Measurements from ENCODE around the gene PEX14.

PEX14 gene

DNA sequence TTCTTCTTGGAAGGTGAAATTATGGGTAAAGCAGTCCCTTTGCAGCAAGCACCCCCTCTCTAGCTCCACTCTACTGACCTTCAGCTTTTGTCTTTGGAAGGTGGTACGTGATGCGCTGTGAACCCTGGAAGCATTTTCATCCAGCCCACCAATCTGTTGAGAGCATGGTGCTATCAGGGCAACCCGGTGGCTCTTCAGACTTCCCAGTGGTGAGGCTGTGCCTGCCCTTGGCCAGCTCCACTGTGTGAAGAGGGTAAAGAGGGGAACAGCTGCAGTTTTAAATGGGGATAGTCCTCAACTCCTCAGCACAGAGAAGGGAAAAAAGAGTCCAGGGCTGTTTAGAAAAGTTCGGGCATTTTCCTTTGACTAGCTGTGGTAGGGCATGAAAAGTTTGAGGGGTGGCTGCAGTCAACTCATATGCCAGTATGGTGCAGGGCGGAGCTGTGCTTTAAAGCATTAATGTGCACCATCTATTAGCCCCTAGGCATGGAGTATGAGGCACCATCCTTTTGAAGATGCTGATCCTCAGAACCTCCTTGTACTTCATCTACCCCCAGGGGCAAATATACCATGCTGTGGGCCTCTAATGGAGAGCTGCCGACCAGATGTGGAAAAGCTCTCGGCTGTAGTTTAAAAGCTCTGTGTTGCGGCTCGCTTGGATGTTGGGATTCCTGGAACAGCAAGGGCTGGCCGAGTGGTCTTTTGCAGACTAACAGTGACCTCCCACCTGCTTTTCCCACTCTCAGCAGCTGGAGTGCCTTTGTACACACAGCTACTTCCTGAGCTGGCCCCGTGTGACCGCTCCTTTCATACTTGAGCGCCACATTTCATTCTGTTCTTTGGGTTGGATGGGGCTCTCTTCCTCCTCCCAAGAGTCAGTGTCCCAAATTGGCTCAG lies 123.0 kb downstream of the PEX14 start:
- DNase-seq = no peak

DNA sequence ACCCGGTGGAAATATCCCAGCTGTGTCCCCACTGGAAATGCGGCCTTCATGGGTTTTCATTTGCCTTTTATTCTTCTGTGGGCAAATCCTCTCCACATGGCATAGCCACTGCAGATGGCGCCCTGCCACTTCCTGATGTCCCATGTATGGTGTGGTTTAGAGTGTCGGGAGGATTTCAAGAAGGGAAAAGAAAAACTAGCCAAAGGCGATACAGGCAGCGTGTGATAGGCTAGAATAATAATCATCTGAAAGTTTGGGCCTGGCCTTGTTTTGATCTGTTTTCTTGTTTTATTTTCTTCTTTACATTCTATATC lies 123.6 kb downstream of the PEX14 start:
- peak; percentile 28 for DNase-seq

DNA sequence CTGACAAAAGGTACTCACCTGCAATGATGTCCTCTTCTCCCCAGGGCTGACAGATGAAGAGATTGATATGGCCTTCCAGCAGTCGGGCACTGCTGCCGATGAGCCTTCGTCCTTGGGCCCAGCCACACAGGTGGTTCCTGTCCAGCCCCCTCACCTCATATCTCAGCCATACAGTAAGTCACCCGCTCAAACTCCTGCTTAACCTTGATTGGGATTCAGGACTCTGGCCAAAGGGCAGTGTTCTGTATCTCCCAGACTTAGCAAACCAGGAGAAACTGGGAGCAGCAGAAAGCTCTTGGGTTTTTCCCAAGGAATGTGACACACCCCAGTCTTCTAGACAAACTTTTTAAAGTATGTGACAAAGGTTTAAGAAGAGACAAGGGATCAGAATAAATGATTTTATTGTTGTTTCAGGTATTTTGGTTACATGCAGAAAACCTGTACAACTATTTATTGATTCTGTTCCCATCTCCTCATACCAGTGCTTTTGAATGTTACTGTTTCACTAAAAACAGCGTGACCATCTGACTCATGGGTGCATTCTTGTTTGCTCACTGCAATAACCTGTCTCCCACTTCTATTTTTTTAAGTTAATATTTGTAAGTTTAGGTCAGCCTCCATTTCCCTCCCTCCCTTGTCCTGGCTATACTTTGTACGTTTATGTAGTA lies 124.6 kb downstream of the PEX14 start:
- peak; percentile 67 for DNase-seq

DNA sequence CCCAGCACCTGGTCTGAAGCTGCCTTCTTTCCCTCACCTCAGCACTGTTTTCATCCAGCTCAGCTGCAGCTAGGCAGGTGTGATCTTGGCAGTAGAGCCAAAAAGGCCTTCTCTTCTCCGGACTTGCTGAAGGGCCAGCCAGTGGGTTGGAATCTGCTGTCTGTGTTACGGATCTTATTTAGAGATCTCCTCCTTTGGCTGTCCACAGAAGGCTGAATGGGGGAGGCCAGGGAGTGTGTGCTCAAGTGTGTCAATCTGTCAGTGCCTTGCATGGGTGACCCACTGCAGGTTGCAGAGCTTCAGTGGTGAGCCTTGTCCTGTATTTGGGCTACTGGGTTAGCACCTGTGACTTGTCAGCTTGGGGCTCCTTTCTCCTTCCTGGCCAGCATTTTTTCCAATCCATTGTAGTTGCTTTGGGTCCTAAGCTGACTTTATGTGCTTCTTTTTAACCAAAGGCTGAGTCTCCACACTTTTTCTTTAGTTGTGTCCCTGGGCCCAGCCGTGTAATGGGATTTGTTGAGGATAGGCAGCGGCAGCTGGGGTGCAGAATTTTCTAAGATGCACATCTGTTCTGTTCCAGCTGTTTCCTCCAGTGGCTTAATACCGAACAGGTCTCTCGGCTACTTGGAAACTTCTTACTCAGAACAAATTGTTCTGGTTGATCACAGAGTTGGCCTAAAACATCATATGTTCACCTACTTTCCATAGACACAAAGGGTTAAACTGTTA lies 126.8 kb downstream of the PEX14 start:
- DNase-seq = no peak

DNA sequence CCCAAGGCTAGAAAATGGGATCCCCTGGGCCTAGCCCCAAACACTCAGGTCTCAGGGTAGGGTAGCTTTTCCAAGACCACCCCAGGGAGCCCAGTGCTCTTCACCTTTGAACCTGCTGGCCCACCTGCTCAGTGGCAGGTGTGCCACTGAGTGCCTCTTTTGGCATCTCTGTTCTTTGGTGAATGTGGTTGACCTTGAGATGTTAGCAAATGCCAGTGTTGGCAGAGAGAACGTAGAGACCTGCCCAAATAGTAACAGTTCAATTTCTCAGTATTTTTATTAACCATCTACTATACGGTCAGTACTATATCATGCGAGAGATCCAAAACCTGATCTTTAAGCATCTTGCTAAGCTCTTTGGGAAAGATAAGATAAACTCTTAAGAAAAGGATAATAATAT lies 128.2 kb downstream of the PEX14 start:
- DNase-seq = no peak

DNA sequence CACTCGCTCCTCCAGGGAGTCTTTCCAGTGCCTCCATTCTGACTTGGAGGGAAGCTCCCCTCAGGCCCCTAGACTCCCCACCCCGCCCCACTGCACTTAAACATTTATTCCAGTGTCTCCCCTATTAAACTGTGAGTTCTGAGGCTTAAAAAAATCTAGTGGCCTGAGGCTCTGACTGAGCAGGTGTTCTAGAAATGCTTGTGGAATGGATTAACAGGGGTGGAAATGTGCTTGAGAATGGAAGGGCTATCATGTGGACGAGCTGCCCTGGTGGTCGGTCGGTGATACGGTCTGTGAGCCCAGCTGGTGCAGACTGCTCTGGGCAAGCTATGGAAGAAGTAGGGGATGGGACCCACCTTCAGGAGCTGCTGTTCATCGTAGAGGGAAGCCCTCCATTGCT lies 130.2 kb downstream of the PEX14 start:
- no peak for DNase-seq

DNA sequence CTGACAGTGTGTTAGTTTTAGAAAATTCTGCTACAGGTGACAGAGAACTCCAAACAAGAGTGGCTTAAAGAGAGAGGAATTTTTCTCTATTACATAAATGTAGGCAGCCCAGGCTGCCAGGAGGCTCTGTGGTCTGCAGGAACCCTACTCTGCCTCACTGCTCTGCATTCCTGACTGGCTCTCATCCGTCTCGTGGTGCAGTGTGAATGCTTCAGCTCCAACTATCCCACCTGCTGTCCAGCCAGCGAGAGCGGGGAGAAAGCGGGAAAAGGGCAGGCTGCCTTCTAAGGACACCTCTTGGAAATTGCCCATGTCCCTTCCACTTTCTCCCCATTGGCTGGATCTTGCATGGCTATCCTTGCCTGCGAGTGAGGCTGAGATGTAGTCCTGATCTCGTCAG lies 131.3 kb downstream of the PEX14 start:
- no peak for DNase-seq

DNA sequence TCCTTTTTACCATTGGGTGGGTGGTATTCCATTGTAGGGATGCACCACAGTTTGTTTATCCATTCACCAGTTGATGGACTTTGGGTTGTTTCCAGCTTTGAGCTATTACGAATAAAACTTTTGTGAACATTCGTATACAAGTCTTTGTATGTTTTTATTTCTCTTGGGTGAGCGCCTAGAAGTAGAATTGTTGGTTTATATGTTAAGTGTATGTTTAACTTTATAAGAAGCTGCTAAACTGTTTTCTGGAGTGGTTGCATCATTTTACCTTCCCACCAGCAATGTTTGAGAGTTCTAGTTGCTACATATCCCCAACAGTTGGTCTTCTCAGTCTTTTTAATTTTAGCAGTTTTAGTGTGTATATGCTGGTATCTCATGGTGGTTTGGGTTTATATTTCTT lies 132.5 kb downstream of the PEX14 start:
- DNase-seq = no peak

DNA sequence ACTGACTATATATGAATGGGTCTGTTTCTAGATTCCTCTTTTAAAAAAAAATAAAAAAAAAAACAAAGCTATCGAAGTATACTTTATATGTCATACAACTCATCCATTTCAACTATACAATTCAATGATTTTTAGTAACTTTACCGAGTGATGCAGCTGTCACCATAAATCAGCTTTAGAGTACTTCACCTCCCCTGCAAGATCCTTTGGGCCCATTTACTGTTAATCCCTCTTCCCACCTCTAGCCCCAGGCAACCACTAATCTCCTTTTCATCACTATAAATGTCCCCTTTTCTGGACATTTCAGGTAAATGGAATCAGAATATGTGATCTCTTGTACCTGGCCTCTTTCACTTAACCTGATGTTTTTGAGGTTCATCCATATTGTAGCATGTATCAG lies 133.9 kb downstream of the PEX14 start:
- no peak for DNase-seq

DNA sequence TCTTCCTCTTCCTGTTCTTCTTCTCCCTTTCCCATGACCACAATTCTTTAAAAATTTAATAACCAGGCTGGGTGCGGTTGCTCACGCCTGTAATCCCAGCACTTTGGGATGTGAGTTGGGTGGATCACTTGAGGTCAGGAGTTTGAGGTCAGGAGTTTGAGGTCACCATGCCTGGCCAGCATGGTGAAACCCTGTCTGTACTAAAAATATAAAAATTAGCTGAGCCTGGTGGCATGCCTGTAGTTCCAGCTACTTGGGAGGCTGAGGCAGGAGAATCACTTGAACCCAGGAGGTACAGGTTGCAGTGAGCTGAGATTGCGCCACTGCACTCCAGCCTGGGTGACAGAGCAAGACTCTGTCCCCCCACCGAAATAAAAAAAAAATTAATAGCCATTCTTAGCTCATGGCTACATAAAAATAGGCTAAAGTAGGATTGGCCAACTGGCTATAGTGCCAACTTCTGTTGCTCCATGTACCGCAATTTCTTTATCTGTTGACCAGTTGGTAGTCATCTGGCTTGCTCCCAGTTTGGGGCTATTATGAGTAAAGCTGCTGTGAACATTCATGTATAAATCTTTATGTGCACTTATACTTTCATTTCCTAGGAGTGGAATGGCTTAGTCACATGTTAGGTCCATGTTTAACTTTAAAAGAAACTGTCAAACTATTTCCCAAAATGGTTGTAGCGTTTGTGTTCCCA lies 136.3 kb downstream of the PEX14 start:
- no peak for DNase-seq

DNA sequence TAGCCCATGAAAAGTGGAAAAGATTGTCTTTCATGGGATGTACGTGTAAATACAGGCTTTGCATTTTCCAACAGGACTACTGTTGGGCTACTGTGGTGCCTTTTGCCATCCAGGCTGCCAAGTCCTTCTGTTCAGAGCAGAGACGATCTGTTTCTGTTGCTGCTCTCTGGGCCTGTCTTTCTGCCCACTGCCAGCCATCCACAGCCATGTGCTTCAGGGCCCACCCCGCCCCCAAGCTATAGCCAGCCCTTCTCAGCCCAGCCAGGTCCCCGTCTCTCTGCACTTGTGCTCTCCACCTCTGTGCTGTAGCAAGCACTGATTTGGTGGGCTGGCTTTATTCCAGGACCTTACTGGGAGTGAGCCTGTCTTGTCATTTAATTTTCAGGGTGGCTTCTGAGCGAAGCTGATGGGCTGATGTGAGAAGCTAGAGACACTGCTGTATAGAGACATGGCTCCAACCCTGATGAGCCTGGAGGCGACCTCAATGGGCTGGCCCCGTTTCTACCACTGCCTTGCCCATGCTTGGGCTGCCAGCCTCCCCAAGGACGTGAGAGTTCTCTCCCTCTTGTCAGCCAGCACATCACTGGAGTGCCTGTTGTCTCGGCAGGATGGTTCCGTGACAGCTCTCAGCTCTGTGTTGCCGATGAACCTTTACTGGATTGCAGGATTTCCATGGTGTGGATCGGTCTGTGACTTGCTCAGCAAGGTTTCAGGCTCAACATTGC lies 137.8 kb downstream of the PEX14 start:
- no peak for DNase-seq

DNA sequence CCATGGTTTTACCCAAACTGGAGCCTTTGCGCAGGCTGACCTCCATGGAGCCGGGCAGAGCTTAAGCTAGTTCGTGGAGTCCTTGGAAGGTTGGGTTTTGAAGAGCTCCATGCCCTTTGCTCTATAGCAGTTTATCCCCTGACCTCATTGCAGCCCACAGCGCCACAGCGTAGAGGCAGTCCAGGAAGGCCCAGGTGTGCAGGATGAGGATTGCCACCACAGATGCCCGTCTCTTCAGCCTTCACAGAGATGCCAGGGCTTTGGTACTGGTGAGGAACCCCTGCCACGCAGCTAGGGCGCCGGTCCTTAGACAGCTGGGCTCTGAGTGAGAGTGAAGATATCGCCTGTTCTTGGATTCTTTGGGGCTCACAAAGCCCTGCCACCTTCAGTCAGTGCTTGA lies 138.6 kb downstream of the PEX14 start:
- DNase-seq = no peak

DNA sequence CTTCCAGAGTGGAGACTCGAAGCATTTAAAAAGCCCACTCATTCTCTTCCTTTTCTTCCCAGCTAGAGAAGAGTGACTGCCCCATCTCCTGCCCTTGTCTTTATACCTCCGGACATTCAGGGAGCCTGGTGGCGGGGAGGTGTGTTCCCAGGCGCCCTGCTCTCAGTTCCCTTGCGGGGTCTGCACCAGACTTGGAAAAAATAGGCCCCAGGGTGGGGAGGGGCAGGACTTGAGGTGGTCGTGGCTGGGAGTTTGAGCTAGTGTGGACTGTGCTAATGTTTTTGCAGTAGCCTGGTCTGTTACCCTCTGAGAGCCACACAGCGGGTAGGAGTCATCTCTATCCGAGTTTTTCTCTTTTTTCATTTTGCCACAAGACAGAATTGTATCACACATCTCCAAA lies 139.1 kb downstream of the PEX14 start:
- no peak for DNase-seq

DNA sequence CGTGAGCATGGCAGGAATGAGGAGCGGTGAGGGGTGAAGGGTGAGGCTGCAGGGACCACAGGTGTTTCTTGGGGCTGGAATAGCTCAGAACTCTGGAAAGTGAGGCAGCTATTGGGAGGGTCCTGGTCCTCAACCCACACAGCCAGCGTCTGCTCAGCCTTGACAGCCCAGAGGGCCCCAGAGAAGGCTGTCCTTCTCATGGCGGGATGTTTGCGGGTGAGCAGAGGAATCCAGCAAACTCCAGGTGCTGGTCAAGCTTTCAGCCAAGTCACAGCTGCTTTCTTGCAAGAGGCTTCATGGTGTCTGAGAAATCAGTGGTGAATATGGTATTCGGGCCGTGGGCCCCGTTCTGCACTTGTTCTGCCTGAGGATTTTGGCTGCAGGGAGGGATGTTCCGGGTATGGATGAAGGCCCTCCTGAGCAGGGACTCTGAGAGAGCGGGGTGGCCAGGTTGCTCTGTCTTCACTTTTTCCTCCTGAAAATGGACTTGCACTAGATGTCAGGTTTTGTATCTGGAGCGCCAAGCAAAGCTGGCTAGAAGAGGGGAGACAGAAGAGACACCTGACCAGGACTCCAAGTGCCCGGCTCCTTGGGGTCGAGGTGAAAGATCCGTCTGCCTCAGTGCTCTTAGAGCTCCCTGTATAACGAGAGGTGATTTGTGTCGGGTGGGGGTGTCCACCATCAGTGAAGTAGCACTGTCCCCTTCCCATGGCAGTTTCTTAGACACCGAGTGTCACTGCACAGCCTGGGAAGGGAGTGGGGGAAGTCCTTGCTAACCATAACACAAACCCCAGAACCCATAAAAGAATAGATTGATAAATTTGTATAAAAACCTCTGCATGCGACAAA lies 139.9 kb downstream of the PEX14 start:
- DNase-seq = no peak

DNA sequence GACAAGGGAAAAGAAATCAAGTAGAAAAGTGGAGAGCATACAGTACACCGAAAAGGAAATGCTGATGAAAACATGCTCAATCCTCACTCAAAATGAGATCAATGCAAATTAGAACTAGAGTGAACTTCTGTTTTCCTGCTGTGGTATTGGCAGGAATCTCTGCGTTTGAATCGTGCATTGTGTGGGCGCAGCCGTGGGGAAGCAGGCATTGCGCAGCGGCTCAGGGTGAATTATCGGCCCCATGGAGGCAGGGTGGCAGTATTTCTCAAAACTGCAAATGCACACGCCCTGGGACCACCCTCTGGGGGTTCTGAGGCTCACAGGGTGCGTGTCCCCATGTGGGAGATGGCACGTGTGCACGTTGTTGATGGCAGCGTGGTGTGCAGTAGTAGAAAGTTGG lies 140.6 kb downstream of the PEX14 start:
- DNase-seq = no peak

DNA sequence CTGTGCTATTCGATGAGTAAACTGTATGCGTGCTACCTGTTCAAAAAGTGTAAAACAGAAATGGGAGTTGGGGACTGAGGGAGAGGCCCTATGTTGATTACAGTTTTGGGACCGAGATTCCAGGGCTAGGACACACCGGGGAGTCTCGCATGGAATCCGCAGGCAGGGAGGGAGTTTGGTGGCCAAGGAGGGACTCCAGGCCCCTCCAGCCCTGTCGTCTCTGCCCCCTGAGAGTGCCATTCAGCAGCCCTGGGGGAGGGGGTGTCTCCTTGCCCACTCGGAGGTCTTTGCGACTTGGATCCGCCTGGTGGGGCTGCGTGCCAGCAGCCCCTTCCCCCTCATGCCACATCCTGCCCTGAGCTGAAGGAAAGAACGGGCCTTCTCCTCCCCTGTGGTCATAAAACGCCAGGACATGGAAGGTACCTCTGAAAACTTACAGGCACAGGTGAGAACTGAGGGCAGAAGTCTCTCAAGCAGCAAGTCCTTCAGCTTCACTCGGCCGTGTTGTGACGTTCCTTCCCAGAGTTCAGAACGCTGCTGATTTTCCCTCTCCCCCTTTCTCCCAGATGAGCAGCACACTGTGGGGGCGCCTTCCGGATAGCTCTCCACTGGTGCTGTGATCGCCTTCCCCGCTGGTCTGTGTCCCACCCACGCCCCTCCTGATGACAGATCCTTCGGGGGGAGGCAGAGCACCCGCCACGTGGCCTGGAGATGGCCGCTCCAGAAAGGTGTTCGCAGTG lies 141.4 kb downstream of the PEX14 start:
- no peak for DNase-seq

DNA sequence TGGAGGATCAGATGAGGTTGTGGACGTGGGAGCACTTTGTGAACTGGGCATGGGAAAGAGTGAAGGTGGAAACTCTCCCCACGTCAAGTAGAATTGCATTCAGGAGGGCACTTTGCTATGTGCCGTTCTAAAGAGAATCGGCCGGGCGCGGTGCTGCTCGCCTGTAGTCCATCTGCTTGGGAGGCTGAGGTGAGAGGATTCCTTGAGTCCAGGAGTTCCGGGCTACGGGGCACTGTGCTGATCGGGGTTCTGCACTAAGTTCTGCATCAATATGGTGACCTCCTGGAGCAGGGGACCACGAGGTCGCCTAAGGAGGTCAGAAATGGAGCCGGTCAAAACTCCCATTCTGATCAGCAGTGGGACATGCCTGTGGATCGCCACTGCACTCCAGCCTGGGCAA lies 141.9 kb downstream of the PEX14 start:
- DNase-seq = no peak

DNA sequence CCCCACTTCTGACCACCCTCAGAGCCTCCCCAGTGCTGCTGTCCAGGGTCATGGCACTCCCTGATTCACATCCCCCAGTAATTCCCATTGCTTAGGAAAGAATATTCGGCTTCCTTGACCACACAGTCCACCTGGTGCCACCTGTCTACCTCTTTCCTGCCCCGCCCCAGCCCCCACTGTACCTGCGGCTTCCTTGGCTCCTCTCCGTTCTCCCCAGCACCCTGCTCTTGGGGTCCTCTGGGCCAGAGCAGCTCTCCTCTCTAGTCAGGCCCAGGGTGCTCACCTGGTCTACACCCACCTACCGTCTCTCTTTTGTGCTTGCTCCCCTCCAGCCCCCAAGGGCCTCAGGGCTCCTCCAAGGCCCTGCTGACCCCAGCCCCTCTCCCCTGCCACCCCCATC lies 142.6 kb downstream of the PEX14 start:
- DNase-seq = no peak

DNA sequence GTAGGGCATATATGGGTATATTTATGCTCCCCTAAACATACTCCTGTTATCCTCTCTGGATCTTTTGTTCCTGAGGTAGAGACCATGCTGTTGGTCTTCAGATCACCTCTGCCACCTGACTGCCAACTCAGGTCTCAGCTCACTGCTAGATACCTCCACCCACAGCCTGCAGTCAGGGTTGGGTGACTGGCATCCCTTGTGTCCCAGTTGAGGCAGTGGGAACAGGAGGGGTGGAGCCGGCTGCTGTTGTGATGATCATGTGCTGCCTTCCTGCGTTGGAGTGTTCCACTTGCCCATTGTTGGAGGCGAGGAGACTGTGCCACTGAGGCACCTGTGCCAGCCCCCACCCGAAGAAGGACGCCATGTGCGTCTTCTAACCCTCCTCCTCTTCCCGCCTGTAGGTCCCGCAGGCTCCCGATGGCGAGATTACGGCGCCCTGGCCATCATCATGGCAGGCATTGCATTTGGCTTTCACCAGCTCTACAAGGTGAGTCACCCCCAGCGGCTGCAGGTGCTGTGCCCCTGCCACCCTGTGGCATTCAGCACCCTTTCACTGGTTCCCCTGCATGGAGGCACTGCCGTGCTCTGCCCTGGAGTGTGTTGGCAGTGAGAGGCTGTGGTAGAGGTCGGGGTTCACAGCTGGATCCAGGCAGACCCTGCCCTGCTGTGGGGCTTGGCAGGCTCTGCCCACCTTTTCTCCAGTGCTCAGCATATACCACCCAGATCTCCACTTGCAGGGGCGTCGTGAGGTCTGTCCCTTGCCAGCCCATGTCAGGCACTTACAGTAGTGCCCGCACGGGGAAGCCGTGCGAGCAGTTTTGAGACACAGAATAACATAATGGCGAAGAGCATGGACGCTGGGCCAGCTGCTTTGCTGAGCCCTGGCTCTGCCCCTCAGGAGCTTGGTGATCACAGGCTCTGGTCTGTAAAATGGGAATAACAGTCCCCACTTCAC lies 143.5 kb downstream of the PEX14 start:
- DNase-seq = no peak

DNA sequence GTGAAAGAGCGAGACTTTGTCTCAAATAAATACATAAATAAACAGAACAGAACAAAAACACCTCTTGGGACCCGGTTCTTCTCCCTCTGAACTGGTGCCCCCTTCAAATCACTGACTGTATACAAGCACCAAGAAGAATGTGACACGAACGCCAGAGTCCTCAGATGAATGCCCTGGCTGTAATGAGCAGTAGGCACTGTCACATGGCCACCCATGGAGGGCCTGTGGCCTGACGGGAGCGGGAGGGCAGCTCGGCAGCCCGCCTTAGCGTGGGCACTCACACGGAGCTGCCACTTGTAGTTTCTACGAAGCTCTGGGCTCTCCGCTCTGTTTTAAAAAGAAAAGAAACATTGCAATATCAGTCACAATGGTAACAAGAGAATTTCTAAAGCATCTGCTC lies 146.0 kb downstream of the PEX14 start:
- DNase-seq = no peak

Data from fibroblast of skin of abdomen (primary cell).